Stimulated activated CD8-positive, alpha-beta memory T cell treated with anti-CD3 and anti-CD28 coated beads, Interleukin-2, amount 100 ng/mL, for 48 hours (primary cell): ENCODE measurements around the gene PEX26.
A peak's percentile ranks its signal among the peaks of the same experiment; 100 is the strongest.
"Not testable (repeated sequence)": the region's sequence is repeated elsewhere in the genome, so short reads cannot be mapped to it uniquely, and the experiment has no call there.

Experiments
- DNase-seq, 2 donors: peaks; one replicate each; pipeline ENCODE4 v3.0.0-alpha.2; 2020; ENCODE audit warnings: low read depth in 2 of 2

The PEX26 gene

GRCh38 chr22:18071307-18071967, 6.4 kb upstream of the PEX26 start:
- not testable (repeated sequence) for DNase-seq

GRCh38 chr22:18071968-18072310, 5.9 kb upstream of the PEX26 start:
- no peak for DNase-seq

- DNase-seq, result no peak
Observed at GRCh38 chr22:18073467-18073866, 4.3 kb upstream of the PEX26 start.

- DNase-seq, result not testable (repeated sequence)
Observed at GRCh38 chr22:18073927-18074326, 3.9 kb upstream of the PEX26 start.

GRCh38 chr22:18075101-18075719, 2.6 kb upstream of the PEX26 start:
- DNase-seq, result no peak

- no peak for DNase-seq
Observed at GRCh38 chr22:18075720-18076497, 1.9 kb upstream of the PEX26 start.

- DNase-seq, result no peak
Observed at GRCh38 chr22:18077087-18077638, 627 bp upstream of the PEX26 start.

- DNase-seq, result peak; percentile 28 to 32
Observed at GRCh38 chr22:18078329-18079041, 695 bp downstream of the PEX26 start.

- DNase-seq, result no peak
Observed at GRCh38 chr22:18079706-18080233, 2.0 kb downstream of the PEX26 start.

- no peak for DNase-seq
Observed at GRCh38 chr22:18081416-18081815, 3.6 kb downstream of the PEX26 start.

- no peak for DNase-seq
Observed at GRCh38 chr22:18082467-18082866, 4.7 kb downstream of the PEX26 start.

- DNase-seq, result no peak
Observed at GRCh38 chr22:18083406-18083805, 5.6 kb downstream of the PEX26 start.

GRCh38 chr22:18085188-18085587, 7.4 kb downstream of the PEX26 start:
- DNase-seq, result no peak

GRCh38 chr22:18087350-18087855, 9.6 kb downstream of the PEX26 start:
- no peak for DNase-seq

- DNase-seq, result no peak
Observed at GRCh38 chr22:18088825-18089568, 11.2 kb downstream of the PEX26 start.

- no peak for DNase-seq
Observed at GRCh38 chr22:18090286-18090685, 12.5 kb downstream of the PEX26 start.

GRCh38 chr22:18091478-18091877, 13.7 kb downstream of the PEX26 start:
- no peak for DNase-seq

GRCh38 chr22:18091916-18092526, 14.2 kb downstream of the PEX26 start:
- no peak for DNase-seq

GRCh38 chr22:18093661-18094060, 15.9 kb downstream of the PEX26 start:
- no peak for DNase-seq

- DNase-seq, result no peak
Observed at GRCh38 chr22:18095101-18095805, 17.5 kb downstream of the PEX26 start.
